AG08396 (cell line): ENCODE data around the gene SEPHS1.
A peak's percentile ranks its signal among the peaks of the same experiment; 100 is the strongest.
"Not testable (repeated sequence)": the region's sequence is repeated elsewhere in the genome, so short reads cannot be mapped to it uniquely, and the experiment has no call there.

Experiments used
- DNase-seq: peaks from one replicate; pipeline ENCODE4 v3.0.0; 2012; ENCODE audit warnings: low spot score, mixed read lengths

Gene SEPHS1

DNA sequence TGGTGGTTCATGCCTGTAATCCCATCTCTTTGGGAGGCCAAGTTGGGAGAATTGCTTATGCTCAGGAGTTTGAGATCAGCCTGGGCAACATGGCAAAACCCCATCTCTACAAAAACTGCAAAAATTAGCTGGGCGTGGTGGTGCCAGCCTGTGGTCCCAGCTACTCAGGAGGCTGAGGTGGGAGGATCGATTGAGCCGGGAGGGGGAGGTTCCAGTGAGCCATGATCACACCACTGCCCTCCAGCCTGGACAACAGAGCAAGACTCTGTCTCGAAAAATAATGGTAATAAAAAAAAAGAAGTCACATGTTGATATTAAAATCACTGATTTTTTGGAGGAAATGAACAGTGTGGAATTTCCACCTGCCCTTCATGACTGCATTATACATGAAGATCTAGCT, 64.0 kb downstream of the SEPHS1 start:
- DNase-seq, result no peak

DNA sequence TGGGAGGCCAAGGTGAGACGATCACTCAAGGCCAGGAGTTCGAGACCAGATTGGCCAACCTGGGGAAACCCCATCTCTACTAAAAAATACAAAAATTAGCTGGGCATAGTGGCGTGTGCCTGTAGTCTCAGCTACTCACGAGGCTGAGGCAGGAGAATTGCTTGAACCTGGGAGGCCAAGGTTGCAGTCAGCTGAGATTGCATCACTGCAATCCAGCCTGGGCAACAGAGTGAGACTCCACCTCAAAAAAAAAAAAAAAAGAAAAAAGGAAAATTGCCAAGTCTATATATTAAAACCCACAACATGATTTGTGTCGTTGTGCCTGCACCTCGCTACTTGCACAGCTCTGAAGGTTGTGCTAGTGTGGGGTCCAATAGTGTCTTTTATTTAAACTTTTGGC, 65.7 kb downstream of the SEPHS1 start:
- DNase-seq, result not testable (repeated sequence)

DNA sequence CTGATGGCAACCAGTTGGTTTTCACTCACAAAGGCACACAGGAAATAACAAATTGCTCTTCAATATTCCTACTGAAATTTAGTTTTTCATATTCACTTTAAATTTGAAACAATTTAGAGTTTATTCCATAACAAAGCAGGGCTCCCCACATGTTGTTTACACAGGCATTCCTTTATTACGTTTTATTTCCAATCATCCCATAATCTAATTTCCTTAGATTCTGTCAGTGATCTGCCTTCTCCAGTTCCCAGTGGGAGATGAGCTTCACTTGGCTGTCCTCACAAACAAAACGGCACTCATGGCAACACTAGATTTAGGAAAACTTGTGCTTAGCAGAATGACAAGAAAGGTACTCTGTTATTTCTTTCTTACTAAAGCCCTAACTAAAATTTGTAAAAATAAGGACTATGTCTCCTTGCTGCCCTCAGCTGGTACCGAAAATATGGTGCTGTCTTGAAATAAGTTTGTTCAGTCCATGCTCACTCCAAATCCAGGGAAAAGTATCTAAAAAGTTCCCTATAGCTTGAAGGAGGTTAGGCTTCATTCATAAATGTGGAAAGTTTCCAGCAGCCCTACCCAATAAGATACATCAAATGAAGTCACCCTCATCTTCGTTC, 71.2 kb downstream of the SEPHS1 start:
- no peak for DNase-seq

DNA sequence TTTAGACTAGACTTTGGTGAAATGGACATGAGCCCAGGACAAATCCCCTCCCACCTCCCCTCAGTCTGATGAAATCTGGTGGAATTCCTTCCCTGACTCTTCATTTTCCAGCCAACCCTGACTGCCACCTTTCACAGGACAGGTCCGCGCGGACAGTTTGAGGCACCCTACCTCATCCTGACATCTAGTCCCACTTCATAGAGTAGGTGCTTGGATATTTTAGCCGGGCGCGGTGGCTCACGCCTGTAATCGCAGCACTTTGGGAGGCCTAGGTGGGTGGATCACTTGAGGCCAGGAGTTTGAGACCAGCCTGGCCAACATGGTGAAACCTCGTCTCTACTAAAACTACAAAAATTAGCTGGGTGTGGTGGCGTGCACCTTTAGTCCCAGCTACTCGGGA, 71.9 kb downstream of the SEPHS1 start:
- not testable (repeated sequence) for DNase-seq

DNA sequence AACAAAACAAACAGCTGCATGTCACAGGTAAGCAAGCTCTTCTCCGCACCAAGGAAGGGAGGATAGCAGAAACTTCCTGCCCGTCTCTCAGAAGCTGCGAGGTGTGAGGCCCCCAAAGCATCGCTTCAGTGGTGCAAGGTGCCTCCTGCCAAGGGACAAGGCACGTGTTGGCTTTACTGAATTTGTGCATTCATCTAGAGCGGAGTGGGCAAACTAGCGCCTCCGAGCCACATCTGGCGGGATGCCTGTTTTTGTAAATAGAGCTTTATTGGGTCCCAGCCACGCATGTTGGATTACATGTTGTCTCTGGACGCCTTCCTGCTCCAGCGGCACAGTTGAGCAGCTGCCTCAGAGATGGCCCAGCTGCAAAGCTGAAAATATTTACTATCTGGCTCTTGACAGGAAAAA, 75.9 kb downstream of the SEPHS1 start:
- peak; percentile 34 for DNase-seq

DNA sequence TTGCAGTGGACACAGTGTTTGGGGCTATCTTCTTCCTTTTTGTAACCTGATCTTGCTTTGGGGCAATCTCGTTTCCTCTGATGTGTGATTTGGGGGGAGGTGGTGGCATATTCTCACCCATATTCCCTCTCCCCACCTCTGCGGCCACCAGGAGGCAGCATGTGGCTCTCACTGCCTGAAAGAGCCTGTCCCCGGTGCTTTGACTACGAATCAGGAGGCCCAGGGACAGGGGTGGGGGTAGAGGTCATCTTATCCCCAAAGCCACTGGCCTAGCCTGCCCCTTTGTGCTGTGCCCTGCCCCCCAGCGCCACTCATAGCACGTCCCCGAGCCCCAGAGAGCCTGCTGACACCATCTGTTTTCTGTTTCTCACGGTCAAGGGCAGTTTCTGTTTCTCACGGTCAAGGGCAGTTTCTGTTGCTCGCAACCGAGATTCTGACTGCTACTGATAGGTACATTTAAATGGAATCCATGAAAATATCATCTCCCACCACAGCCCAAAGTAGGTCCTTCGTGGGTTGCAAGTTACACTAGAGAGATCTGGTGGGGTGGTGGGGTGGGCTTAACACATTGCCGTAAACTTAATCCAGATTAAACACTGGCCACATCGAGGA, 76.4 kb downstream of the SEPHS1 start:
- DNase-seq, result peak; percentile 45

DNA sequence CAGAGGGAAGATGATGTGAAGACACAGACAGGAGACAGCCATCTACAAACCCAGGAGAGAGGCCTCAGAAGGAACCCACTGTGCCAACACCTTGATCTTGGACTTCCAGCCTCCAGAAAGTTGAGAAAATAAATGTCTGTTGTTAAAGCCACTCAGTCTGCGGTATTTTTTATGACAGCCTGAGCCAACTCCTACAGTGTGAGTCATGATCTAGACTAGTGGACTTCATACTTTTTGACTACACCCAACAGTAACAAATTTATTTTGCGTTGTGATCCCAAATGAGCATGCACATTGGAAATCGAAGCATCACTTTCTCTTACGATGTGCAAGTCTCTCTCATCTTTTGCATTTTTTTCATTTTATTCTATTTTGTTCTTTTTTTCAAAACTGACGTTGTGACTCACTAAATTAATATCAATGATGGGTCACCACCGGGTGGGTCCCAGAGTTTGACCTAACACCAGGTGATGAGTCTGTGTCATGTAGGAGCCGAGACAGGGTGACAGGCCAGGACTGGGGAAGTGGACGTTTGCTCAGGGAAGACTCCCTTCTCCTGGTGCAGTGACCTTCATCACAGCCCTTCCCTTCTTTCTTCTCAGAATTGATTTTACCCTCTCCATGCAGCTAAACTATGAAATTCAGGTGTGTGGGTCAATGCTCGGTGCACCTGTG, 77.1 kb downstream of the SEPHS1 start:
- DNase-seq, result peak; percentile 22

DNA sequence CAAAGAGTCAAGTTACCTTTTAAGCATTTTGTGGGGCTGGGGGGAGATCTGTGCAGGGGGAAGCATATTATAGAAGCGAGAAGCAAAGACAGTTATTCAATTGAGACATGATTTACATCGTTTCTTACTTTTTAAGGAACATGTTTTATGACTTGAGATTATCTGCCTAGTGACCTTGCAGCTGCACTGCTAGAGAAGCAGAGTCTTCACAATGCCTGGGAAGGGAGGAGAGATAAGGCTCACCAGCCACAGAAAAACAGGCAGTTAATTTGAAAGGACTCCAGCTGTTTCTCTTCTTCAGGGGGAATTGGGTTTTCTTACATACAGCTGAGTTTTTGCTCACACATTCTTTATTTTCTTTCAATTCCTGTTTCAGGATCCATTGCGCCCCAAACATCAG, 79.3 kb downstream of the SEPHS1 start:
- DNase-seq, result no peak

DNA sequence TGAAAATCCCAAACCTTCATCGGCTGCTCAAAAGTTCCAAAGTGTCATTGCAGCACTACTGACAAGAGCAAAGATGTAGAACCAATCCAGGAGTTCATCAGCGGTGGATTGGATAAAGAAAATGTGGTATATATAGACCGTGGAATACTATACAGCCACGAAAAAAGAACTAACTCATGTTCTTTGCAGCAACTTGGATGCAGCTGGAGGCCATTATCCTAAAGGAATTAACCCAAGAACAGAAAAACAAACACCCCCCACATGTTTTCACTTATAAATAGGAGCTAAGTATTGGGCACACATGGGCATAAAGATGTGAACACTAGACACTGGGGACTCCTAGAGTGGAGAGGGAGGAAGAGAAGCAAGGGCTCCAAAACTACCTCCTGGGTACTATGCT, 79.8 kb downstream of the SEPHS1 start:
- DNase-seq, result no peak
